ENCODE measurements around the gene CARD11. TPM values are rescaled to one million over a fixed set of nuclear protein-coding genes. Genes with fewer than 3 reads are reported as not detected.

The CARD11 gene
- total and polyA plus RNA-seq, 10 donors: 30.3 to 72.6 (median 48.8) TPM

GRCh38 chr7:3000566-3000965 lies 43.1 kb downstream of the CARD11 start:
- Histone ChIP-seq H3K36me3 (peaks cover 0 to 67% (median 5%) of the 10 kb centered on the region in 6 donors), H3K27me3 (replicated peaks in 1 of 7) (no peaks in the 10 kb centered on the region), H3K9me3 (peaks cover 0 to 9% (median 5%) of the 10 kb centered on the region in 8 donors), H3K4me3 (no peak overlapping the region), H3K4me1 (no peaks in the 10 kb centered on the region), H3K27ac (no peak overlapping the region)
- no peak for DNase-seq
- TF ChIP-seq CTCF (IDR thresholded peaks at IDR 0.05 in 8 of 11, conservative IDR thresholded peaks at IDR 0.05 in 3 of 11) (no peak), POLR2AphosphoS5 (IDR thresholded peaks at IDR 0.05) (no peak), POLR2A (IDR thresholded peaks at IDR 0.05) (no peak)
- intact Hi-C loops (cut with DNase I; ENCODE audit: low total_unique reads): no loop called here
- WGBS, 5 donors: 86 to 93% (median 91%) methylated on average over 8 of the region's 8 CpGs

- Histone ChIP-seq H3K36me3 (peaks cover 0 to 79% (median 5%) of the 10 kb centered on the region in 6 donors), H3K27ac (no peak overlapping the region), H3K4me3 (no peak overlapping the region), H3K4me1 (no peaks in the 10 kb centered on the region), H3K27me3 (replicated peaks in 1 of 7) (no peaks in the 10 kb centered on the region), H3K9me3 (peaks cover 0 to 20% (median 12%) of the 10 kb centered on the region in 8 donors)
- intact Hi-C loops (cut with DNase I; ENCODE audit: low total_unique reads): no loop called here
- WGBS, 5 donors: 86 to 95% (median 92%) methylated on average over 8 of the region's 8 CpGs
- no peak for DNase-seq
- no peak for TF ChIP-seq POLR2AphosphoS5 (IDR thresholded peaks at IDR 0.05)
- no peak for TF ChIP-seq POLR2A (IDR thresholded peaks at IDR 0.05)
- TF ChIP-seq CTCF (IDR thresholded peaks at IDR 0.05 in 8 of 11, conservative IDR thresholded peaks at IDR 0.05 in 3 of 11): no peak
Measured at GRCh38 chr7:2999078-2999500, 44.6 kb downstream of the CARD11 start.

GRCh38 chr7:2997014-2997413 lies 46.7 kb downstream of the CARD11 start:
- intact Hi-C loops (cut with DNase I; ENCODE audit: low total_unique reads): no loop called here
- Histone ChIP-seq H3K4me1 (no peaks in the 10 kb centered on the region), H3K27ac (no peak overlapping the region), H3K4me3 (no peak overlapping the region), H3K36me3 (peaks cover 0 to 84% (median 5%) of the 10 kb centered on the region in 6 donors), H3K9me3 (peaks cover 0 to 28% (median 17%) of the 10 kb centered on the region in 8 donors), H3K27me3 (replicated peaks in 1 of 7) (no peaks in the 10 kb centered on the region)
- TF ChIP-seq POLR2AphosphoS5 (IDR thresholded peaks at IDR 0.05): no peak
- no peak for TF ChIP-seq POLR2A (IDR thresholded peaks at IDR 0.05)
- TF ChIP-seq CTCF (IDR thresholded peaks at IDR 0.05 in 8 of 11, conservative IDR thresholded peaks at IDR 0.05 in 3 of 11): no peak
- 87 to 93% (median 91%) methylated on average over 10 of the region's 10 CpGs for WGBS, 5 donors
- DNase-seq: no peak

GRCh38 chr7:2996141-2996540 lies 47.5 kb downstream of the CARD11 start:
- intact Hi-C loops (cut with DNase I; ENCODE audit: low total_unique reads): no loop called here
- DNase-seq: peak; percentile 31
- peaks cover 0 to 36% (median 25%) of the 10 kb centered on the region in 8 donors for H3K9me3 ChIP-seq
- H3K36me3 ChIP-seq: peaks cover 0 to 81% (median 5%) of the 10 kb centered on the region in 6 donors
- TF ChIP-seq CTCF (IDR thresholded peaks at IDR 0.05 in 8 of 11, conservative IDR thresholded peaks at IDR 0.05 in 3 of 11) (no peak), POLR2A (IDR thresholded peaks at IDR 0.05) (no peak), POLR2AphosphoS5 (IDR thresholded peaks at IDR 0.05) (no peak)
- no peaks in the 10 kb centered on the region for H3K27me3 ChIP-seq (replicated peaks in 1 of 7)
- WGBS, 5 donors: 79 to 91% (median 90%) methylated on average over 4 of the region's 4 CpGs
- no peak overlapping the region for H3K27ac ChIP-seq
- no peaks in the 10 kb centered on the region for H3K4me1 ChIP-seq
- no peak overlapping the region for H3K4me3 ChIP-seq

Measured in spleen (tissue), 11 donors.